Activated T-cell treated with anti-CD3 and anti-CD28 coated beads, Interleukin-2, amount 50 U/mL, for 24 hours (primary cell): Measurements from ENCODE around the gene ADAM17.

Source experiments
- DNase-seq: peaks from one replicate; pipeline ENCODE4 v3.0.0-alpha.2; 2020
- H3K27ac Mint-ChIP-seq: 2 replicates; pipeline ENCODE4 v1.8.0; 2020; ENCODE audit warnings: mild to moderate bottlenecking, mixed read lengths
- H3K27me3 Mint-ChIP-seq: 2 replicates; pipeline ENCODE4 v1.8.0; 2020; ENCODE audit warnings: mixed read lengths
- H3K36me3 Mint-ChIP-seq: 2 replicates; pipeline ENCODE4 v1.8.0; 2020; ENCODE audit warnings: low read depth, mixed read lengths
- H3K4me1 Mint-ChIP-seq: 2 replicates; pipeline ENCODE4 v1.8.0; 2020; ENCODE audit warnings: low read depth, mixed read lengths
- H3K4me3 Mint-ChIP-seq: 2 replicates; pipeline ENCODE4 v1.8.0; 2020; ENCODE audit warnings: mild to moderate bottlenecking, moderate library complexity, mixed read lengths
- H3K9me3 Mint-ChIP-seq: 2 replicates; pipeline ENCODE4 v1.8.0; 2020; ENCODE audit warnings: mixed read lengths

ADAM17 gene

DNA sequence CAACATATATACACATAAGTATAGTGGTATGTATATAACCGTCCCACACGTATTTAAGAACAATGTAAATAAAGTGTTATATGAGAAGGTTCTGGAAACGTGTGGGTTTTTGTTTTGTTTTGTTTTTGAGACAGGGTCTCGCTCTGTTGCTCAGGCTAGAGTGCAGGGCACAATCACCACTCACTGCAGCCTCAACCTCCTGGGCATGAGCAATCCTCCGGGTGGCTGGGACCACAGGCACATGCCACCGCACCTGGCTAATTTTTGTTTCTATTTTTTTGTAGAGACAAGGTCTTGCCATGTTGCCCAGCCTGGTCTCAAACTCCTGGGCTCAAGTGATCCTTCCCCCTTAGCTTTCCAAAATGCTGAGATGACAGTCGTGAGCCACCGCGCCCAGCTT is 6.2 kb downstream of the ADAM17 start:
- H3K36me3 Mint-ChIP-seq = peaks cover 10% of the 10 kb centered on the region
- no peaks in the 10 kb centered on the region for H3K9me3 Mint-ChIP-seq
- peak overlapping the region; percentile 68 for H3K27ac Mint-ChIP-seq
- no peak for DNase-seq
- peak overlapping the region; percentile 10 for H3K4me3 Mint-ChIP-seq
- peaks cover 76% of the 10 kb centered on the region for H3K4me1 Mint-ChIP-seq
- H3K27me3 Mint-ChIP-seq = no peaks in the 10 kb centered on the region

DNA sequence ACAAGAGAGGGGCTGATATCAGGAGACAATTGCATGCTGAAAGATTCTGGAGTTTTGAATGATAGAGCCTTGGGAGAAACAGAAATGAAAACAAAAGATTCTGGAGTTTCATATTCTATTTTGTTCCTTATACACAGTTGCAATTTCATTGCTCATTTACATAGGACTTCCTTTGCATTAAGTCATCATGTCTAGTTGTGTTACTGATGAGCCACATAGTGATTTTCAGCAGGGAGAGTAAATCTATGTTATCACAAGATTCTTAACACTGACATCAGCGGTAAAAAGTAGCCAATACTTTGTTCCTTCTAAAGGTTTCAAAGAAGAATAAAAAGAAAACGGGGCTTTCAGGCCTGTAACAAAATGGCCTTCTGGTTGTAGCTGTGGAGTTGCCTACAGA is 7.1 kb downstream of the ADAM17 start:
- Mint-ChIP-seq H3K27ac (peak overlapping the region; percentile 94), H3K4me3 (peak overlapping the region; percentile 71), H3K27me3 (no peaks in the 10 kb centered on the region), H3K36me3 (peaks cover 11% of the 10 kb centered on the region), H3K4me1 (peaks cover 76% of the 10 kb centered on the region), H3K9me3 (no peaks in the 10 kb centered on the region)
- DNase-seq = no peak

GRCh38 chr2:9547262-9547991 is 8.2 kb downstream of the ADAM17 start:
- Mint-ChIP-seq H3K4me1 (peaks cover 74% of the 10 kb centered on the region), H3K27ac (peak overlapping the region; percentile 63), H3K36me3 (peaks cover 17% of the 10 kb centered on the region), H3K9me3 (no peaks in the 10 kb centered on the region), H3K4me3 (no peak overlapping the region), H3K27me3 (no peaks in the 10 kb centered on the region)
- no peak for DNase-seq

GRCh38 chr2:9545502-9545901 is 10.1 kb downstream of the ADAM17 start:
- H3K9me3 Mint-ChIP-seq = no peaks in the 10 kb centered on the region
- no peak overlapping the region for H3K27ac Mint-ChIP-seq
- H3K4me1 Mint-ChIP-seq = peaks cover 62% of the 10 kb centered on the region

DNA sequence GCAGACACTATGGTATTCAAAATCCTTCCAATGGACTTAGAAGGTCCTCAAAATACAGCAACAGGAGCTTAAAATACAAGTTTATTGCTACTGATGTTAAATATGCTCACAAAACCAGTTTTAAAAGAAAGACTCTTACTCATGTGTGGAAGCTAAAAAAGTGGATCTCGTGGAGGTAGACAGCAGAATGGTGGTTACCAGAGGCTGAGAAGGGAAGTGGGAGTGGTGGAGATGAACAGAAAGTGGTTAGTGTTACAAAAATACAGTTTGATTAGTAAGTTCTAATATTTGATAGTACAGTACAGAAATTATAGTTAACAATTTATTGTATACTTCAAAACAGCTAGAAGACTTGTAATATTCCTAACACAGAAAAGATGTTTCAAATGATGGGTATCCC is 12.1 kb downstream of the ADAM17 start:
- H3K36me3 Mint-ChIP-seq = peaks cover 36% of the 10 kb centered on the region
- H3K27me3 Mint-ChIP-seq = no peaks in the 10 kb centered on the region
- no peaks in the 10 kb centered on the region for H3K9me3 Mint-ChIP-seq
- DNase-seq = no peak
- H3K4me3 Mint-ChIP-seq = no peak overlapping the region
- peak overlapping the region; percentile 61 for H3K27ac Mint-ChIP-seq
- H3K4me1 Mint-ChIP-seq = peaks cover 58% of the 10 kb centered on the region

More at GRCh38 chr2:9545502-9545901, 10.1 kb downstream of the ADAM17 start:
- H3K36me3 Mint-ChIP-seq = peaks cover 31% of the 10 kb centered on the region
- no peak for DNase-seq
- H3K27me3 Mint-ChIP-seq = no peaks in the 10 kb centered on the region
- H3K4me3 Mint-ChIP-seq = no peak overlapping the region

DNA sequence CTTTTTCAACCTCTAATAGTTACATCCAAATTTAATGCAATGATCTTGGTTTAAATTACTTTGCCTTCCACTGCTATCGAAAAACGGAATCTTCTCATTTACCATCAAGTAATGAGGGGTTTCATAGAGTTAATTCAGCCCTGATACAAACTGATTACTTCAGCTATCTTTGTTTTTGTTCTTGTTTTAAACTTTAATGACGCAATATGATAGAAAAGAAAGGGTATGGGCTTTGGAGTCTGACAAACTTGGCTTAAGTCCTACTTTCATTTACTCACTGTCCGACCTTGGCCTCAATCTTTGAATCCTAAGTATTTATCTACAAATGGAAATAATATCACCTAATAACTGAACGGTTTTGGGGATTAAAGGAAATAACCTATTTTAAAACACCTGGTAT is 16.1 kb downstream of the ADAM17 start:
- Mint-ChIP-seq H3K36me3 (peaks cover 55% of the 10 kb centered on the region), H3K27ac (no peak overlapping the region), H3K9me3 (no peaks in the 10 kb centered on the region), H3K4me3 (no peak overlapping the region), H3K4me1 (peaks cover 51% of the 10 kb centered on the region), H3K27me3 (no peaks in the 10 kb centered on the region)
- no peak for DNase-seq

- Mint-ChIP-seq H3K4me3 (no peak overlapping the region), H3K9me3 (no peaks in the 10 kb centered on the region), H3K27me3 (no peaks in the 10 kb centered on the region), H3K27ac (peak overlapping the region; percentile 49), H3K4me1 (peaks cover 36% of the 10 kb centered on the region), H3K36me3 (peaks cover 59% of the 10 kb centered on the region)
- no peak for DNase-seq
Observed at GRCh38 chr2:9538000-9538507, 17.6 kb downstream of the ADAM17 start.

DNA sequence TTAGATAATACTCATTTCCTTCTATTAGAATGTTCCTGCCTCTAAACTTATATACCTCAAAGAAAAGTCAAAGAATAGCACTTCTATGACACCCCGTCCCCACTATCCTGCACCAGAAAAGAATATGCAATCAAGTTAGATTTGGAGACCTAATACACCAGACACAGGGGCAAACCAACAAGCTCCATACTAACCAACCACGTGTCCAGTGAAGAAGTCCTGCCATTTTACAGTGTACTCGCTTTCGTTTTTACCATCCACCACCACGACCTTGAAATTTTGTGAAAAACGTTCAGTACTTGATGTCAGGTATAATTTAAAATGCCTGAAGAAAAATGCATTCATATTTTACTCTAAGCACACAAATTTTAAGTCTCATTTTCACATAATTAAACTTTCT is 19.1 kb downstream of the ADAM17 start:
- Mint-ChIP-seq H3K4me1 (peaks cover 33% of the 10 kb centered on the region), H3K4me3 (no peak overlapping the region), H3K36me3 (peaks cover 63% of the 10 kb centered on the region), H3K27ac (no peak overlapping the region), H3K9me3 (no peaks in the 10 kb centered on the region), H3K27me3 (no peaks in the 10 kb centered on the region)
- DNase-seq = no peak

- H3K36me3 Mint-ChIP-seq = peaks cover 59% of the 10 kb centered on the region
- H3K27me3 Mint-ChIP-seq = no peaks in the 10 kb centered on the region
- H3K4me3 Mint-ChIP-seq = no peak overlapping the region
- H3K27ac Mint-ChIP-seq = peak overlapping the region; percentile 57
- no peak for DNase-seq
- peaks cover 33% of the 10 kb centered on the region for H3K4me1 Mint-ChIP-seq
- no peaks in the 10 kb centered on the region for H3K9me3 Mint-ChIP-seq
Observed at GRCh38 chr2:9535177-9535576, 20.5 kb downstream of the ADAM17 start.

DNA sequence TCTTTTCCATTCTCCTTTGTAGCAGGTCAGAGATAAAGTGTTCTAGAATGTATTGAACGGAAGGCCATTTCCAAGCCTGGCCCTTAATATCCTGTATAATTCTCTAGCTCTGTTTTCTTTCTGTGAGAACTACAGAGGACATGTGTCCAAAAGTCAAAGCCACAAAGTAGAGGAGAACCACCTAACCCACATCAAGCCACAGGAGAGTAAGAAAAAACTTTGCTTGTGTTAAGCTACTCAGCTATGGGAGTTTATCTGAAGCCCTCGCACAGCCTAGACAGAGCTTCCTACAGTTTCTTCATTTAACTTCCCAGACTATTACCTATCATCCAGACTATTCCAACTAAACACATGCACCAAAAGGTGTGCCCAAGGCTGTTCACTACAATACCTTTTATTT is 22.0 kb downstream of the ADAM17 start:
- Mint-ChIP-seq H3K36me3 (peaks cover 66% of the 10 kb centered on the region), H3K27ac (no peak overlapping the region), H3K9me3 (no peaks in the 10 kb centered on the region), H3K4me1 (peaks cover 28% of the 10 kb centered on the region), H3K27me3 (no peaks in the 10 kb centered on the region), H3K4me3 (no peak overlapping the region)
- no peak for DNase-seq

DNA sequence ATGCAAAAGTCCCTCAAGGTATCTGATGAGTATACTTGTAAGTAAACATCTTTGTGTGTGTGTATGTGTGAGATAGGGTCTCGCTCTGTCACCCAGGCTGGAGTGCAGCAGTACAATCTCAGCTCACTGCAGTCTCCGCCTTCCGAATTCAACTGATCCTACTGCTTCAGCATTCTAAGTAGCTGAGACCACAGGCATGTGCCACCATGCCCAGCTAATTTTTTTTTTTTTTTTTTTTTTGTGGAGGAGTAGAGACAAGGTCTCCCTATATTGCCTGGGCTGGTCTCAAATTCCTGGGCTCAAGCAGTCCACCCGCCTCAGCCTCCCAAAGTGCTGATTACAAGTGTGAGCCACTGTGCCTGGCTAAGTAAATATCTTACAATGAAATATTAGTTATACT is 23.2 kb downstream of the ADAM17 start:
- Mint-ChIP-seq H3K27me3 (no peaks in the 10 kb centered on the region), H3K4me3 (no peak overlapping the region), H3K9me3 (no peaks in the 10 kb centered on the region), H3K36me3 (peaks cover 76% of the 10 kb centered on the region), H3K4me1 (peaks cover 20% of the 10 kb centered on the region), H3K27ac (no peak overlapping the region)
- DNase-seq = no peak

DNA sequence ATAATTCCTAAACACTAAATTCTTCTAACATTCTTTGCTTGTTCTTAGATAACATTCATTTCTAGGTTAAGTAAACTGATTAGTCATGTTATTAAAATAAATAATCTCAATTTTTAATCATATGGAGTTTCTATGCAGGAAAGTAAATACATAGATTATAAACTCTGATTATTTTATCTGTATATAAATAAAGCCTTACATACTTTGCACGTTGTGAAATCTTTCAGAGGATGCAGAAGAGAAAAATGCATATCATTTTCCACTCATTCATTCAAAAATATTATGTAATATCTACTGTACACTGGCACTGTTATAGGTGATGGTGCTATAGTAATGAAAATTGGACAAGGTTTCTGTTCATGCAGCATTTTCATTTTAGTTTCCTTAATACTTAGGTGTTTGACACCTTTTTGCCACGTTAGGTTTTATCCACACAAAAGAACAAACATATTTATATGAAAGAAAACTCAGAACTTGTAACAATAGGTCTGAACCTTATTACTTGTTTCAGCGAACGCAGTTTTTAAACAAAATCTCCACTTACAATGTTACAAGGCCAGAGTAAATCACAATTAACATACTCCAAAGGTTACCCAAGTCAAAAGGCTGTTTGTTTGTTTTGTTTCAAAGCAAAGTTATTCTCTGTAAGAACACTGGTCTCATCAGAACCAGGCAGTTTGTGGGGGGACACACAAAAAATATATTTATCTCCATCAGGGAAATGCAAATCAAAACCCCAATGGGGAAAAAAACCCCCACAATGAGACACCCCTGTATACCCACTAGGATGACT is 27.4 kb downstream of the ADAM17 start:
- Mint-ChIP-seq H3K27me3 (no peaks in the 10 kb centered on the region), H3K36me3 (peaks cover 81% of the 10 kb centered on the region), H3K27ac (peak overlapping the region; percentile 48), H3K9me3 (no peaks in the 10 kb centered on the region), H3K4me1 (peaks cover 4% of the 10 kb centered on the region), H3K4me3 (no peak overlapping the region)
- no peak for DNase-seq

GRCh38 chr2:9525266-9525665 is 30.4 kb downstream of the ADAM17 start:
- Mint-ChIP-seq H3K27me3 (no peaks in the 10 kb centered on the region), H3K4me1 (peaks cover 4% of the 10 kb centered on the region), H3K36me3 (peaks cover 87% of the 10 kb centered on the region), H3K27ac (peak overlapping the region; percentile 19), H3K9me3 (no peaks in the 10 kb centered on the region), H3K4me3 (no peak overlapping the region)
- no peak for DNase-seq

- Mint-ChIP-seq H3K36me3 (peaks cover 87% of the 10 kb centered on the region), H3K27ac (no peak overlapping the region), H3K4me1 (peaks cover 6% of the 10 kb centered on the region), H3K9me3 (no peaks in the 10 kb centered on the region), H3K27me3 (no peaks in the 10 kb centered on the region), H3K4me3 (no peak overlapping the region)
- no peak for DNase-seq
Observed at GRCh38 chr2:9524291-9524690, 31.3 kb downstream of the ADAM17 start.

- peaks cover 79% of the 10 kb centered on the region for H3K36me3 Mint-ChIP-seq
- H3K4me3 Mint-ChIP-seq = no peak overlapping the region
- DNase-seq = no peak
- peaks cover 2% of the 10 kb centered on the region for H3K4me1 Mint-ChIP-seq
- peak overlapping the region; percentile 75 for H3K27ac Mint-ChIP-seq
- H3K9me3 Mint-ChIP-seq = no peaks in the 10 kb centered on the region
- H3K27me3 Mint-ChIP-seq = no peaks in the 10 kb centered on the region
Observed at GRCh38 chr2:9519250-9519649, 36.4 kb downstream of the ADAM17 start.
